Measurements from ENCODE around the gene FOXO1.

Gene FOXO1

GRCh38 chr13:40585911-40586471, 80.5 kb downstream of the FOXO1 start:
- H3K4me3 ChIP-seq (ENCODE audit: low read depth, low read length), result no peak overlapping the region
- TF ChIP-seq, protein P1, sequence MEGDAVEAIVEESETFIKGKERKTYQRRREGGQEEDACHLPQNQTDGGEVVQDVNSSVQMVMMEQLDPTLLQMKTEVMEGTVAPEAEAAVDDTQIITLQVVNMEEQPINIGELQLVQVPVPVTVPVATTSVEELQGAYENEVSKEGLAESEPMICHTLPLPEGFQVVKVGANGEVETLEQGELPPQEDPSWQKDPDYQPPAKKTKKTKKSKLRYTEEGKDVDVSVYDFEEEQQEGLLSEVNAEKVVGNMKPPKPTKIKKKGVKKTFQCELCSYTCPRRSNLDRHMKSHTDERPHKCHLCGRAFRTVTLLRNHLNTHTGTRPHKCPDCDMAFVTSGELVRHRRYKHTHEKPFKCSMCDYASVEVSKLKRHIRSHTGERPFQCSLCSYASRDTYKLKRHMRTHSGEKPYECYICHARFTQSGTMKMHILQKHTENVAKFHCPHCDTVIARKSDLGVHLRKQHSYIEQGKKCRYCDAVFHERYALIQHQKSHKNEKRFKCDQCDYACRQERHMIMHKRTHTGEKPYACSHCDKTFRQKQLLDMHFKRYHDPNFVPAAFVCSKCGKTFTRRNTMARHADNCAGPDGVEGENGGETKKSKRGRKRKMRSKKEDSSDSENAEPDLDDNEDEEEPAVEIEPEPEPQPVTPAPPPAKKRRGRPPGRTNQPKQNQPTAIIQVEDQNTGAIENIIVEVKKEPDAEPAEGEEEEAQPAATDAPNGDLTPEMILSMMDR (IDR thresholded peaks at IDR 0.05; ENCODE audit: insufficient read depth, low read depth, low read length, missing control alignments), result no peak
- no peak for DNase-seq (ENCODE audit: low read depth)

DNA sequence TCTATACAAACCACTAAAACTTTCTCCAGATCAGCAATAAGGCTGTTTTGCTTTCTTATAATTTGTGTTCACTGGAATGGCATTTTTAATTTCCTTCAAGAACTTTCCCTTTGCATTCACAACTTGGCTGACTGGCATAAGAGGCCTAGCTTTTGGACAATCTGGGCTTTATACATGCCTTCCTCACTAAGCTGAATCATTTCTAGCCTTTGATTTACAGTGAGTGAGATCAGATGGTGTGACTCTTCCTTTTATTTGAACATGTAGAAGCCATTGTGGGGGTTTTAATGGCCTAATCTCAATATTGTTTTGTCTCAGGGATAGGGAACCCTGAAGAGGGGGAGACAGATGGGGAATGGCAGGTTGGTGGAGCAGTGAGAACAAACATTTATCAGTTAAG, 82.7 kb downstream of the FOXO1 start:
- TF ChIP-seq, protein P1 (IDR thresholded peaks at IDR 0.05; ENCODE audit: insufficient read depth, low read depth, low read length, missing control alignments), result no peak
- H3K4me3 ChIP-seq (ENCODE audit: low read depth, low read length), result no peak overlapping the region

GRCh38 chr13:40582531-40582930, 83.9 kb downstream of the FOXO1 start:
- TF ChIP-seq, protein P1 (IDR thresholded peaks at IDR 0.05; ENCODE audit: insufficient read depth, low read depth, low read length, missing control alignments), result no peak
- no peak overlapping the region for H3K4me3 ChIP-seq (ENCODE audit: low read depth, low read length)
- no peak for DNase-seq (ENCODE audit: low read depth)

More for the DNA sequence above, 82.7 kb downstream of the FOXO1 start:
- no peak for DNase-seq (ENCODE audit: low read depth)

- no peak for DNase-seq (ENCODE audit: low read depth)
- no peak overlapping the region for H3K4me3 ChIP-seq (ENCODE audit: low read depth, low read length)
- TF ChIP-seq, protein P1 (IDR thresholded peaks at IDR 0.05; ENCODE audit: insufficient read depth, low read depth, low read length, missing control alignments), result no peak
These were observed 85.2 kb downstream of the FOXO1 start for GRCh38 chr13:40581277-40581579.

DNA sequence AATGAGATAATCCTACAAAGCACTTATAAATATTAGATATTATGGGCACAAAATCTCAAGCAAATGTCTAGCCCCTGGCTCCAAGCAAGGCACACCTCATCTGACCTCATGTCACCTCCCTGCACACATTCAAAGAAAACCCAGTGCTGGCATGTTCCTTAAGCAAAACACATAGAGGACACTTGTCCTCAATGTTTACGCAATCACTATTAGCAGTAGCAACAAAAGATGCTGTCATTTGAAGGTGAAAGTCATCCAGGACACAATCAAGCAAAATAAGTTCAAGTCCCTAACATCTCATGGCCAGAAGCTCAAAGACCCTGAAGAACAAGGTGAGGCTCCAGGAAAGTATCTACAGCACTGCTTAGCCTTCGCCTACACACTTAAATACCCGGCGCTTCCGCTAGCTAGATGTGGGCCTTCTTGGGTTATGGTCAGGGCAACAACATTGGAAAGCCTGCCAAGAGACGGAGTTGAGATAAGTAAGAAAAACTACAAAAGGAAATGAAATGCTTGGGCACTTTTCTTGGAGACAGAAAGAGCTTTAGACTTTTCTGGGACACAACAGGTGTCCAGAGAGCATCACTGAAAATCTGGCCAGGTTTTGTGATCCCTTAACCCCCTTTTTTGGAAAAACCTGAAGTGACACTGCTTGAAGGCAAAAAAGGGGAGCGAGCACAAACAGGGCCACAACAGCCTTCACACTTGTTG, 85.7 kb downstream of the FOXO1 start:
- H3K4me3 ChIP-seq (ENCODE audit: low read depth, low read length), result no peak overlapping the region
- no peak for DNase-seq (ENCODE audit: low read depth)
- TF ChIP-seq, protein P1 (IDR thresholded peaks at IDR 0.05; ENCODE audit: insufficient read depth, low read depth, low read length, missing control alignments), result no peak

- TF ChIP-seq, protein P1 (IDR thresholded peaks at IDR 0.05; ENCODE audit: insufficient read depth, low read depth, low read length, missing control alignments), result no peak
- DNase-seq (ENCODE audit: low read depth), result no peak
- H3K4me3 ChIP-seq (ENCODE audit: low read depth, low read length), result no peak overlapping the region
These were observed 86.9 kb downstream of the FOXO1 start for GRCh38 chr13:40579535-40579934.

DNA sequence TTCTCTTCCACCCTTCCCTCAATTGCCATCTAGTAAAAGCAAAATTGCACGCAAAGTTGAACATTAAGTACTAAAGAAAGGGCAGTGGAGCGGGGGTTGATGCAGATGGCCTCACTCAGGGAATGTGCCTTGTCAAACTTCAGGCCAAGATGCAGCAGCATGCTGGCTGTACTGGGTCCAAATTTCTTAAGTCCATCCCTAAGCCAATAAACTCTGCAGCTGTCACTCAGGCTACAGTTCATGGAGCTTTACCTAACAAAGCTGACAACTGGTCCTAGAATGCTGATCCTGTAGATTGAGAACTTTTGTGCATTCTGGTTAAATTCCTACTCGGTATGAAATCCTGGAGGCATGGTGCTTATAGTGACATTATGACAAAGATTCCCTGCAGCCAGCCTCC, 88.4 kb downstream of the FOXO1 start:
- no peak overlapping the region for H3K4me3 ChIP-seq (ENCODE audit: low read depth, low read length)
- TF ChIP-seq, protein P1 (IDR thresholded peaks at IDR 0.05; ENCODE audit: insufficient read depth, low read depth, low read length, missing control alignments), result no peak
- DNase-seq (ENCODE audit: low read depth), result no peak
